NCI-H446 (cell line): Measurements from ENCODE around the gene PFDN6.
A peak's percentile ranks its signal among the peaks of the same experiment; 100 is the strongest.

ENCODE experiments used
- DNase-seq, 2 experiments: peaks; one replicate each; lab custom pipeline; 2025; lab: John Stamatoyannopoulos, UW

The PFDN6 gene

DNA sequence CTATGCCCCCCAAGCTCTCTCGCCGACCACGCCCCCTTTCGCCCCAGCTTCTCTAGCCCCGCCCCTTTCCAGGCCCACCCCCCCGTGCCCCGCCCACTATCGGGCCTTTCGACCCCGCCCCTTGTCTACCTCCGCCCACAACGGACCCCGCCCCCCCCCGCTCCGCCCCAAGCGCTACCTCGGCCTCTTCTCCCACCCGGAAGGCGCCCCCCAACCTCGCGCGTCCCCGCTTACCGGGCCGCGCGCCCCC, 27.9 kb downstream of the PFDN6 start:
- DNase-seq: no peak

DNA sequence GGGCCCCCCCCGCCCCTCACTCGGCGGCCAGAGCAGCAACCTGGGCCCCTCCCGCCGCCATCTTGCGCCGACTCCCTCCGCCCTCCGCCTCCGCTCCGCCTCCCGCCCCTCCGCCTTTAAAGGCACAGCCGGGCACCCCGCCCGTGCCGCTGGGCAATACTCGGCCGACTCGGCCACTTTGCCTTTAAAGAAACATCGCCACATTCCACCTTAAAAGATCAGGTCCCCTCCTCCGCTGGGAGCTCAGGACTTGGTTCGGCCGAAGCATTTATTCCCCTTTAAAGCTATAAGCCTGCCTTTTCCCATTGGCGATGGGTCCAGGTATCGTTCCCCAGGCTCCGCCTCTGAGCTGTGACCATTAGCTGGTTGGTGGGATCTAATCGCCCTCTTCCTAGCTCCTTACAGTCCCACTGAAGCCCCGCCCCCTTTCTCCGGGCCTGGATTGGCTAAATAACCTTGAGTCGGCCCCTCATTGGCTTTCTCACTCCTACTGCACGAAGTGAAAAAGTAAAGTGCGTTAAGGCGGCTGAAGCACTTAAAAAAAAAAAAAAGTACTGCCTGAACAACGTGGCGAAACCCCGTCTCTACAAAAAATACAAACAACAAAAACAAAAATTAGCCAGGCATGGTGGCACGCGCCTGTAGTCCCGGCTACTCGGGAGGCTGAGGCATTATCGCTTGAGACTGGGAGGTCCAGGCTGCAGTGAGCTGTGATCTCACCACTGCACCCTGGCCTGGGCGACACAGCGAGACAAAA, 28.4 kb downstream of the PFDN6 start, which contains the start of gene ZBTB22:
Gene ZBTB22 (minus strand): TSS at position 76 of the 757 bp plus-strand sequence. CDS start 828 bp downstream, outside the sequence.
- DNase-seq: peak; percentile 96 to 98

DNA sequence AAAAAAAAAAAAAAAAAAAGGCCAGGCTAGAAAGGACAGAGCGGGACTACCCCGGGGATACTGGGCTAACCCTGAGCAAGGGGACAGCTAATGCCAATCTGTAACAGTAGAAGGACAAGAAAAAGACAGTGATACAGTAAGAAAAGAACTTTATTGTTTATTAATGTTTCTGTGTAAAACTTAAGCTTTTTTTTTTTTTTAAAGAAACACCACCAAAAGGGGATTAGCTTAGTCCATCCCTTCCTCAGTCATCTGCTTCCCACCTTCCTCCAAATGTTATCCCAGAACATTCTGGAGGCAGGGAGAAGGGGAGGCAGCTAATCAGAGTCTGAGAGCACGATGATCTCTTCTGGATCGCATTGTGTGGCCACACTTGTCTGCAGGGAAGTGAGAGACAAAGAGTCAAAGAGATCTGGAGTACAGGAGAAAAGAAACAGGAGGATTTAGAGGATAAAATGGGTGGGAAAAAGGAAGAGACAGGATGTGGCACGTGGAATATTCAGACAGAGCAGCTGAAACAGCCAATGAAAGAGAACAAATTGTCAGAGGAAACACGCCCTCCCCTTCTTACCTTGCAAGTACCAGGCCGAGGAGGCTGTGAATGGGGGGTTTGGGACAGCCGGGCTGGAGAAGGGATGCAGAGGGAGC, 29.1 kb downstream of the PFDN6 start:
- no peak for DNase-seq

DNA sequence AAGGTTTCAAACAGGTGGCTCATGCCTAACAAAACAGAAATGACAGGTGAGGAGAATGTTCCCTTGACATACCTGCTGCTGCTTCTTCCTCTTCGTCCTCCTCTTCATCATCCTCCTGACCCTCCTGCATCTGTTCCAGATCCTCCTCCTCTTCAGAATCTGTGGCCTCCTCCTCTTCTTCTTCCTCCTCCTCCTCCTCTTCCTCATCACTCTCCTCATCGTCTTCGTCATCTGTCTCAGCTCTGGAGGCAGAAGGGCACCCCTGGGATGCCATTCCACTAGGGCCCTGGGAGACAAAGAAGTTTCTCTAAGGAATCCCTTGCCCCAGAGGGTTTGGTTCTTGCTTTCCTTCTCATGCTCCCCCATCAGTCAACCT, 30.5 kb downstream of the PFDN6 start:
- no peak for DNase-seq

DNA sequence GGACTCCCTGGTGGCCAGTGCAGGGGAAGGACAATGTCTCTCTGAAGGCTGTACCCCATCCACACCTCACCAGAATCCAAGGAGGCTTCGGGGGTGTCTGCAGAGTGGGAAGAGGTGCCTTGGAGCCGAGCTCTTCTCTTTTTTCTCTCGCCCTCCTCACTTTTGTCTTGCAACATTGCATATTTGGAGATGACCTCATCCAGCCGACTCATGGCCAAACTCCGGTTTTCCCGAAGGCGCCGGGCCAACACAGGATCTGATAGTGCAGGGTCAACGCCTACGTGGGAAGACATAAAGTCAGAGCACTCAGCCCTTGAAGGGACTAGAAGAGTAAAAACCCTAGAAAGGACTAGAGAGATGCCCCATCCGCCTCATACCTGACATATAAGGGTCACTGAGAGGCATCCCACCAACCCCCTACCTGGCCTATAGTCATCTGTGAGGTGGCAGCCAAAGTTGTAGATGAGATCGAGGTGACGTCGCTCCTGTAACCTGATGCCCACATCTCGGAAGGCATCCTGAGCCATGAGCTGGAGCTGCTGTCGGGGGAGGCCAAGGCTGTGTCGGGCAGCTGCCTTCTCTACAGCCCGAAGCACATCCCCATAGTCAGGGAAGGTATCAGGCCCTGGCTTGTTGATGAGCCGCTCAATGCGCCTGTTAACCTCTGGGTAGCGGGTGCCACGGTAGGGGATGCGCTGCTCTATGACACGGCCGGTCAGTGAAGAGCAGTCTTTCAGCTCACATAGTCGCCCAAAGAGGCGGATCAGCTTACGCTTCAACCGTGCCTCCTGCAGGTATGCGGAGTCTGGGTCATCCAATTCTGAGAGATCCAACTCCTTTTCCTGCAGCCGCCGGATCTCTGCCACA, 31.1 kb downstream of the PFDN6 start:
- DNase-seq: no peak

DNA sequence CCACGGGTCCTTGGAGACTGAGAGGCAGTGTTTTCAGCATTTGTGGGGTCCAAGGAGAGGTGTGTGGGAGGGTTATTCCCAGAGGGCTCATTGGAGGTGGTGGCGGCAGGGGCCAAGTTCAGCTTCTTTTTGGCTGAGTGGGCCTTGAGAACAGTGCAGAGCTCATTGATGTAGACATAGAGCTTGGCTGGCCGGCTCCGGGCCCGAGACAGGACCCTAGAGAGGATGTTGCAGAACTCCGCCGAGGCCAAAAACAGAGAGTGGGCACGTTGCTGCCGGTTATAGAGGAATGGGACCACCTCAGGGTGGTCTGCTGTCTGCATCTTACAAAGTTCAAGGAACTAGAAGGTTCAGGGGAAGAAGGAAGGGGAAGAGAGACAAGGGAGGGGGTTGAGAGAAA, 31.8 kb downstream of the PFDN6 start:
- no peak for DNase-seq

DNA sequence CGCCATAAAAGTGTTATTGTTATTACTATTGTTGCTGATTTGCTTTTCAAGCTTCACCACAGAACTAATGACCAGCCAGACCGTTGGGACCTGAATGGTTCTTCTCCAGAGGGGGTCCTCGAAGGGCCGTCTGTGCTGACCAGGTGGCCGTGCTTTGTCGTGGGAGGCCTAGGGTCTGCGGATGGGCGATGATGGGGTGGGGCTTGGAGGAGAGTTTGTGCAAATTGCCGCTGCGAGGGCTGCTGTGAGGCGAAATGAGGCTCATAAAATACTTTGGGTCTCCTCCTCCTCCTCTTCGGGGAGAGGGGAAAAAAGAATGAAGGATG, 34.2 kb downstream of the PFDN6 start:
- no peak for DNase-seq

DNA sequence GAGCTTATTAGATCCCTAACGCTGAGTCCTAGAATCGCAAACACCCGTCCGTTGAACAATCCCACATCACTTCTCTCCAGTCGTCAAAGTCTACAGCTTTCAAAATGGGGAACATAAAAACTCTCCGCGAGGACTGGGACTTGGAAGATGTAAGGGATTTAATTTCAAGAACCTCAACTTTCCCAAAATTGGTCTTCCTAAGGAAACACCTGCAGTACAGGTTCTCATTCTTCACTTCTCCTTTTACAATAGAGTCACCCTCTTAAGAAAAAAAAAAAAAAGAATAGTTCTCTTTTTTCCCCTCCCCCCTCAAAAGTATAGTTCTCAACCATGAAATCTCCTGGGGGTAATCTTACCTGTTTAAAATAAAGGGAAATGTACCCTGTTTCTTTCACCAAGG, 34.7 kb downstream of the PFDN6 start:
- DNase-seq: no peak

DNA sequence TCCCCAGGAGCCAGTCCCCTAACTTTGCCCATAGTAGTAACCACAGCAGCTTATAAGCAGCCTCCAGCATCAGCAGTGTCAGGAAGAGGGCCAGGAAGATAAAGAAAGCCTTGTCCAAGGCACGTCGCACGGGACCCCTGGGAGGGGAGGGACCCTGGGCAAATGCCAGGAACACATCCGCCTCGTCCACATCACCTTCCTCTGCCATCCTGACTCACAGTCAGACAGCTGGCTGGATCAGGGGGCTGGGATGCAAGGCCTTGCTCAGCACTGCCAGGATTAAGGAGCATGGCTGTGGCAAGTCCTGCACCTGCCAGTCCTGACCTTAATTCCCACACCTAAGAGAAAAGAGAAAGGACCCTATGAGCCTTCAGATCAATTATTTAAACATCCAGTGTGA, 39.7 kb downstream of the PFDN6 start:
- DNase-seq: no peak

DNA sequence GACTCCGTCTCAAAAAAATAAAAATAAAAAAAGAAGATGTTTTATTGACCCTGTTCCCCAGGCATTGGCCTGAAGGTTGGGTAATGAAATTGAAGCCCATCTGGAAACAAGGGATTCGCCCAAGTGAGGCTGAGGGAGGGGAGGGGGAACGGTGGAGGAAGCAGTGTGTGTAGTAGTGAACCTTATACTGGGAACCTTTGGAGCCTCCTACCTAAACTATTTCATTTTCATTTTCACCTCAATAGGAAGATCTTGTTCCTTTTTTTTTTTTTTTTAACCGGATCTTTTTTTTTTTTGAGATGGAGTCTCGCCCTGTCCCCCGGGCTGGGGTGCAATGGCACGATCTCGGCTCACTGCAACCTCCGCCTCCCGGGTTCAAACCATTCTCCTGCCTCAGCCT, 41.3 kb downstream of the PFDN6 start:
- no peak for DNase-seq

DNA sequence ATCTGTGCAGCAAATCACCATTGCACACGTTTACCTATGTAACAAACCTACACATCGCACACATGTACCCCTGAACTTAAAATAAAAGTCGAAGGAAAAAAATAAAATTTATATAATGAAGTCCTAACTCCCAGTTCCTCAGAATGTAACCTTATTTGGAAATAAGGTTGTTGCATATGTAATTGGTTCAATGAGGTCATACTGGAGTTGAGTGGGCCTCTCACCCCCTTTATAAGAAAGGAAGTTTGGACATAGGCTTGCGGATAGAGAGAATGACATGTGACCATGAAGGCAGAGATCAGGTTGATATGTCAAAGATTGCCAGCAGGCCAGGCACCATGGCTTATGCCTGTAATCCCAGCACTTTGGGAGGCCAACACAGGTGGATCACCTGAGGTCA, 44.3 kb downstream of the PFDN6 start:
- DNase-seq: no peak

DNA sequence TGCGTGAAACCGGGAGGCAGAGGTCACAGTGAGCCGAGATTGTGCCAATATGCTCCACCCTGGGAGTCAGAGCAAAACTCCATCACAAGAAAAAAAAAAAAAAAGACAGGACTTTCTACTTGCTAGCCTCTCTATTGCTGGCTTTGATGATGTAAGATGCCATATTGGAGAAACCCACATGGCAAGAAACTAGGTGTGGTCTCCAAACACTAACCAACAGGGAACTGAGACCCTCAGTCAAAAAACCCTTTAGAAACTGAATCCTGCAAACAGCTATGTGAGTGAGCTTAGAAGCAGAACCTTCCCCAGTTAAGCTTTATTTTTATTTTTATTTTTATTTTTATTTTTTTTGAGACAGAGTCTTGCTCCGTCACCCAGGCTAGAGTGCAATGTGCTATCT, 46.5 kb downstream of the PFDN6 start:
- DNase-seq: no peak

DNA sequence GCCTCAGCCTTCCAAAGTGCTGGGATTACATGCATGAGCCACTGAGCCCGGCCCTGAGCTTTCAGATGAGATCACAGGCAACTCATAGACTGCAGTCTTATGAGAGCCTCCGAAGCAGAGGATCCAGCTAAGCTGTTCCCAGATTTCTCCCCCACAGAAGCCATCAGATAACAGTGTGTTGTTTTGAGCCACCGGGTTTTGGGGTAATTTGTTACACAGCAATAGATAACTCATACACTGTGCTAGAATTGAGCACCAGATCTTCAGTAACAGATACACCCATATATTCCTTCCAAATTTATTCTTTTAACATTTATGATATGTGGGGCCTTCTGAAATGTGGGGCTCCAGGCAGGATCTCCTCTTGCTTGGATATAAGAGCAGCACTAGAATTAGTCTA, 47.1 kb downstream of the PFDN6 start:
- DNase-seq: no peak

DNA sequence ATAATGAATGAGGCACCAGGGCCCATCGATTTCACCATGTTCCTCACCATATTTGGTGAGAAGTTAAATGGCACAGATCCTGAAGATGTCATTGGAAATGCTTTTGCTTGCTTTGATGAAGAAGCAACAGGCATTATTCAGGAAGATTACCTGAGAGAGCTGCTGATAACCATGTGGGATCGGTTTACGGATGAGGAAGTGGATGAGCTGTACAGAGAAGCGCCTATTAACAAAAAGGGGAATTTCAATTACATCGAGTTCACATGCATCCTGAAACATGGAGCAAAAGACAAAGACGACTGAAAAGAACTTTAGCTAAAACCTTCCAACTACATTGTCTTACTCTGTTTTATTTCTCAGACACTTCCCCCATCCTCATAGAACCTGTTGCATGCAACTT, 49.8 kb downstream of the PFDN6 start:
- DNase-seq: no peak
